GM12878 (cell line): ENCODE measurements around the gene COMMD3. TPM values are rescaled to one million over a fixed set of nuclear protein-coding genes. Genes with fewer than 3 reads are reported as not detected.

ENCODE experiments used
- MXI1 ChIP-seq: fragments of 150-350 bp; IDR thresholded peaks from 2 replicates; pipeline ENCODE4 v1.6.1; 2011; ENCODE audit warnings: low read depth, mild to moderate bottlenecking, inconsistent platforms, low read length, improper control_type of control experiment
- NR2C1 ChIP-seq: fragments of 450-650 bp; IDR thresholded peaks from 2 replicates; pipeline ENCODE4 v1.6.1; 2017; ENCODE audit warnings: antibody characterized with exemption, mild to moderate bottlenecking, moderate library complexity
- RB1 ChIP-seq: fragments of 450-650 bp; formaldehyde crosslinking; IDR thresholded peaks from 2 replicates; pipeline ENCODE4 v1.6.1; 2017; ENCODE audit warnings: mild to moderate bottlenecking, borderline replicate concordance
- ZZZ3 ChIP-seq: IDR thresholded peaks from 2 replicates; pipeline ENCODE4 v1.6.1; 2011; ENCODE audit warnings: low read depth; ENCODE audit not compliant: control insufficient read depth, insufficient read length
- polyA plus RNA-seq, 11 experiments: library from polyadenylated mRNA; depleted of rRNA in 4 of 11; unstranded in 6 of 11; stranded (reverse) in 5 of 11; fragments of >200 nt; fragmentation: Nextera tagmentation in 4 of 11; fragmentation: Illumina TruSeq in 1 of 11; extraction: Ambion mirVana in 4 of 11; extraction: Trizol in 1 of 11; gene quantifications; 1 replicate in 1 of 11; 2 replicates in 10 of 11; pipeline versions ENCODE4 v1.2.1 to v1.2.3, GENCODE V29; 2011 to 2016; ENCODE audit warnings: inconsistent platforms in 2 of 11, missing spikeins in 2 of 11, low read depth in 1 of 11
- total RNA-seq, 4 experiments: library from RNA; depleted of rRNA in 3 of 4; stranded (reverse); fragments of >200 nt in 3 of 4; fragmentation: Illumina TruSeq in 1 of 4; extraction: Trizol in 1 of 4; gene quantifications; 2 replicates each; pipeline versions ENCODE4 v1.2.1 to v1.2.3, GENCODE V29; 2013 to 2021
- TF ChIP-seq, protein P1 (sequence below): fragments of 450-650 bp; IDR thresholded peaks from 2 replicates; pipeline ENCODE4 v1.6.1; 2017; ENCODE audit warnings: mild to moderate bottlenecking, moderate library complexity
- TF ChIP-seq, protein P2 (sequence below): fragments of 450-650 bp; formaldehyde crosslinking; IDR thresholded peaks from 2 replicates; pipeline ENCODE4 v1.5.0; 2022; ENCODE audit warnings: mild to moderate bottlenecking, missing genetic modification characterization
- TF ChIP-seq, protein P3 (sequence below): IDR thresholded peaks from 2 replicates; pipeline ENCODE4 v1.6.1; 2012; ENCODE audit warnings: low read depth, low read length, improper control_type of control experiment
- TF ChIP-seq, protein P4 (sequence below): IDR thresholded peaks from 2 replicates; pipeline ENCODE4 v1.6.1; 2012; ENCODE audit warnings: low read depth, low read length, improper control_type of control experiment
- TF ChIP-seq, protein P5 (sequence below): fragments of 450-650 bp; IDR thresholded peaks from 2 replicates; pipeline ENCODE4 v1.6.1; 2017; ENCODE audit warnings: antibody characterized with exemption, mild to moderate bottlenecking, moderate library complexity

COMMD3 gene
- total and polyA plus RNA-seq, 10 of the 15 experiments (the other 5 are each of a cell fraction or from before 2014, with no cell fraction given), result 64.5 to 248 (median 84.4) TPM

DNA sequence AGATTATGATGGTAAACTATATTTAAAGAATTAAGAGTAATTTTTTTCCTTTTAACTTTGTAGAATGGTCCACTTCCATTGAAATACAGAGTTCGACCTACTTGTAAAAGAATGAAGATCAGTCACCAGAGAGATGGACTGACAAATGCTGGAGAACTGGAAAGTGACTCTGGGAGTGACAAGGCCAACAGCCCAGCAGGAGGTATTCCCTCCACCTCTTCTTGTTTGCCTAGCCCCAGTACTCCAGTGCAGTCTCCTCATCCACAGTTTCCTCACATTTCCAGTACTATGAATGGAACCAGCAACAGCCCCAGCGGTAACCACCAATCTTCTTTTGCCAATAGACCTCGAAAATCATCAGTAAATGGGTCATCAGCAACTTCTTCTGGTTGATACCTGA lies 13.0 kb downstream of the COMMD3 start (continued):
- TF ChIP-seq, protein P1, sequence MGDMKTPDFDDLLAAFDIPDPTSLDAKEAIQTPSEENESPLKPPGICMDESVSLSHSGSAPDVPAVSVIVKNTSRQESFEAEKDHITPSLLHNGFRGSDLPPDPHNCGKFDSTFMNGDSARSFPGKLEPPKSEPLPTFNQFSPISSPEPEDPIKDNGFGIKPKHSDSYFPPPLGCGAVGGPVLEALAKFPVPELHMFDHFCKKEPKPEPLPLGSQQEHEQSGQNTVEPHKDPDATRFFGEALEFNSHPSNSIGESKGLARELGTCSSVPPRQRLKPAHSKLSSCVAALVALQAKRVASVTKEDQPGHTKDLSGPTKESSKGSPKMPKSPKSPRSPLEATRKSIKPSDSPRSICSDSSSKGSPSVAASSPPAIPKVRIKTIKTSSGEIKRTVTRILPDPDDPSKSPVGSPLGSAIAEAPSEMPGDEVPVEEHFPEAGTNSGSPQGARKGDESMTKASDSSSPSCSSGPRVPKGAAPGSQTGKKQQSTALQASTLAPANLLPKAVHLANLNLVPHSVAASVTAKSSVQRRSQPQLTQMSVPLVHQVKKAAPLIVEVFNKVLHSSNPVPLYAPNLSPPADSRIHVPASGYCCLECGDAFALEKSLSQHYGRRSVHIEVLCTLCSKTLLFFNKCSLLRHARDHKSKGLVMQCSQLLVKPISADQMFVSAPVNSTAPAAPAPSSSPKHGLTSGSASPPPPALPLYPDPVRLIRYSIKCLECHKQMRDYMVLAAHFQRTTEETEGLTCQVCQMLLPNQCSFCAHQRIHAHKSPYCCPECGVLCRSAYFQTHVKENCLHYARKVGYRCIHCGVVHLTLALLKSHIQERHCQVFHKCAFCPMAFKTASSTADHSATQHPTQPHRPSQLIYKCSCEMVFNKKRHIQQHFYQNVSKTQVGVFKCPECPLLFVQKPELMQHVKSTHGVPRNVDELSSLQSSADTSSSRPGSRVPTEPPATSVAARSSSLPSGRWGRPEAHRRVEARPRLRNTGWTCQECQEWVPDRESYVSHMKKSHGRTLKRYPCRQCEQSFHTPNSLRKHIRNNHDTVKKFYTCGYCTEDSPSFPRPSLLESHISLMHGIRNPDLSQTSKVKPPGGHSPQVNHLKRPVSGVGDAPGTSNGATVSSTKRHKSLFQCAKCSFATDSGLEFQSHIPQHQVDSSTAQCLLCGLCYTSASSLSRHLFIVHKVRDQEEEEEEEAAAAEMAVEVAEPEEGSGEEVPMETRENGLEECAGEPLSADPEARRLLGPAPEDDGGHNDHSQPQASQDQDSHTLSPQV, result no peak
- no peak for TF ChIP-seq MXI1
- TF ChIP-seq, protein P2, sequence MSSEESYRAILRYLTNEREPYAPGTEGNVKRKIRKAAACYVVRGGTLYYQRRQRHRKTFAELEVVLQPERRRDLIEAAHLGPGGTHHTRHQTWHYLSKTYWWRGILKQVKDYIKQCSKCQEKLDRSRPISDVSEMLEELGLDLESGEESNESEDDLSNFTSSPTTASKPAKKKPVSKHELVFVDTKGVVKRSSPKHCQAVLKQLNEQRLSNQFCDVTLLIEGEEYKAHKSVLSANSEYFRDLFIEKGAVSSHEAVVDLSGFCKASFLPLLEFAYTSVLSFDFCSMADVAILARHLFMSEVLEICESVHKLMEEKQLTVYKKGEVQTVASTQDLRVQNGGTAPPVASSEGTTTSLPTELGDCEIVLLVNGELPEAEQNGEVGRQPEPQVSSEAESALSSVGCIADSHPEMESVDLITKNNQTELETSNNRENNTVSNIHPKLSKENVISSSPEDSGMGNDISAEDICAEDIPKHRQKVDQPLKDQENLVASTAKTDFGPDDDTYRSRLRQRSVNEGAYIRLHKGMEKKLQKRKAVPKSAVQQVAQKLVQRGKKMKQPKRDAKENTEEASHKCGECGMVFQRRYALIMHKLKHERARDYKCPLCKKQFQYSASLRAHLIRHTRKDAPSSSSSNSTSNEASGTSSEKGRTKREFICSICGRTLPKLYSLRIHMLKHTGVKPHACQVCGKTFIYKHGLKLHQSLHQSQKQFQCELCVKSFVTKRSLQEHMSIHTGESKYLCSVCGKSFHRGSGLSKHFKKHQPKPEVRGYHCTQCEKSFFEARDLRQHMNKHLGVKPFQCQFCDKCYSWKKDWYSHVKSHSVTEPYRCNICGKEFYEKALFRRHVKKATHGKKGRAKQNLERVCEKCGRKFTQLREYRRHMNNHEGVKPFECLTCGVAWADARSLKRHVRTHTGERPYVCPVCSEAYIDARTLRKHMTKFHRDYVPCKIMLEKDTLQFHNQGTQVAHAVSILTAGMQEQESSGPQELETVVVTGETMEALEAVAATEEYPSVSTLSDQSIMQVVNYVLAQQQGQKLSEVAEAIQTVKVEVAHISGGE (CRISPR knock-in tag), result no peak
- TF ChIP-seq RB1, result no peak
- TF ChIP-seq, protein P3, sequence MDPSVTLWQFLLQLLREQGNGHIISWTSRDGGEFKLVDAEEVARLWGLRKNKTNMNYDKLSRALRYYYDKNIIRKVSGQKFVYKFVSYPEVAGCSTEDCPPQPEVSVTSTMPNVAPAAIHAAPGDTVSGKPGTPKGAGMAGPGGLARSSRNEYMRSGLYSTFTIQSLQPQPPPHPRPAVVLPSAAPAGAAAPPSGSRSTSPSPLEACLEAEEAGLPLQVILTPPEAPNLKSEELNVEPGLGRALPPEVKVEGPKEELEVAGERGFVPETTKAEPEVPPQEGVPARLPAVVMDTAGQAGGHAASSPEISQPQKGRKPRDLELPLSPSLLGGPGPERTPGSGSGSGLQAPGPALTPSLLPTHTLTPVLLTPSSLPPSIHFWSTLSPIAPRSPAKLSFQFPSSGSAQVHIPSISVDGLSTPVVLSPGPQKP, result no peak
- no peak for TF ChIP-seq NR2C1
- TF ChIP-seq, protein P4, sequence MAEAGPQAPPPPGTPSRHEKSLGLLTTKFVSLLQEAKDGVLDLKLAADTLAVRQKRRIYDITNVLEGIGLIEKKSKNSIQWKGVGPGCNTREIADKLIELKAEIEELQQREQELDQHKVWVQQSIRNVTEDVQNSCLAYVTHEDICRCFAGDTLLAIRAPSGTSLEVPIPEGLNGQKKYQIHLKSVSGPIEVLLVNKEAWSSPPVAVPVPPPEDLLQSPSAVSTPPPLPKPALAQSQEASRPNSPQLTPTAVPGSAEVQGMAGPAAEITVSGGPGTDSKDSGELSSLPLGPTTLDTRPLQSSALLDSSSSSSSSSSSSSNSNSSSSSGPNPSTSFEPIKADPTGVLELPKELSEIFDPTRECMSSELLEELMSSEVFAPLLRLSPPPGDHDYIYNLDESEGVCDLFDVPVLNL, result no peak
- TF ChIP-seq ZZZ3, result no peak
- TF ChIP-seq, protein P5, sequence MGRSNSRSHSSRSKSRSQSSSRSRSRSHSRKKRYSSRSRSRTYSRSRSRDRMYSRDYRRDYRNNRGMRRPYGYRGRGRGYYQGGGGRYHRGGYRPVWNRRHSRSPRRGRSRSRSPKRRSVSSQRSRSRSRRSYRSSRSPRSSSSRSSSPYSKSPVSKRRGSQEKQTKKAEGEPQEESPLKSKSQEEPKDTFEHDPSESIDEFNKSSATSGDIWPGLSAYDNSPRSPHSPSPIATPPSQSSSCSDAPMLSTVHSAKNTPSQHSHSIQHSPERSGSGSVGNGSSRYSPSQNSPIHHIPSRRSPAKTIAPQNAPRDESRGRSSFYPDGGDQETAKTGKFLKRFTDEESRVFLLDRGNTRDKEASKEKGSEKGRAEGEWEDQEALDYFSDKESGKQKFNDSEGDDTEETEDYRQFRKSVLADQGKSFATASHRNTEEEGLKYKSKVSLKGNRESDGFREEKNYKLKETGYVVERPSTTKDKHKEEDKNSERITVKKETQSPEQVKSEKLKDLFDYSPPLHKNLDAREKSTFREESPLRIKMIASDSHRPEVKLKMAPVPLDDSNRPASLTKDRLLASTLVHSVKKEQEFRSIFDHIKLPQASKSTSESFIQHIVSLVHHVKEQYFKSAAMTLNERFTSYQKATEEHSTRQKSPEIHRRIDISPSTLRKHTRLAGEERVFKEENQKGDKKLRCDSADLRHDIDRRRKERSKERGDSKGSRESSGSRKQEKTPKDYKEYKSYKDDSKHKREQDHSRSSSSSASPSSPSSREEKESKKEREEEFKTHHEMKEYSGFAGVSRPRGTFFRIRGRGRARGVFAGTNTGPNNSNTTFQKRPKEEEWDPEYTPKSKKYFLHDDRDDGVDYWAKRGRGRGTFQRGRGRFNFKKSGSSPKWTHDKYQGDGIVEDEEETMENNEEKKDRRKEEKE, result no peak
